DMS 273 treated with DMSO at 0.1 percent for 48 hours (cell line): ENCODE results near the gene ASB5.
"Not testable (repeated sequence)": the region's sequence is repeated elsewhere in the genome, so short reads cannot be mapped to it uniquely, and the experiment has no call there.

Source experiments
- DNase-seq: peaks from one replicate; lab custom pipeline; 2025; lab: John Stamatoyannopoulos, UW

The ASB5 gene, protein sequence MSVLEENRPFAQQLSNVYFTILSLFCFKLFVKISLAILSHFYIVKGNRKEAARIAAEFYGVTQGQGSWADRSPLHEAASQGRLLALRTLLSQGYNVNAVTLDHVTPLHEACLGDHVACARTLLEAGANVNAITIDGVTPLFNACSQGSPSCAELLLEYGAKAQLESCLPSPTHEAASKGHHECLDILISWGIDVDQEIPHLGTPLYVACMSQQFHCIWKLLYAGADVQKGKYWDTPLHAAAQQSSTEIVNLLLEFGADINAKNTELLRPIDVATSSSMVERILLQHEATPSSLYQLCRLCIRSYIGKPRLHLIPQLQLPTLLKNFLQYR

GRCh38 chr4:176268963-176269362 is at the start of gene ASB5:
Gene ASB5 (minus strand): TSS chr4:176269222. CDS start chr4:176269108, 114 bp downstream.
- no peak for DNase-seq

GRCh38 chr4:176313596-176314336 is 44.7 kb upstream of the ASB5 start:
- DNase-seq: no peak

DNA sequence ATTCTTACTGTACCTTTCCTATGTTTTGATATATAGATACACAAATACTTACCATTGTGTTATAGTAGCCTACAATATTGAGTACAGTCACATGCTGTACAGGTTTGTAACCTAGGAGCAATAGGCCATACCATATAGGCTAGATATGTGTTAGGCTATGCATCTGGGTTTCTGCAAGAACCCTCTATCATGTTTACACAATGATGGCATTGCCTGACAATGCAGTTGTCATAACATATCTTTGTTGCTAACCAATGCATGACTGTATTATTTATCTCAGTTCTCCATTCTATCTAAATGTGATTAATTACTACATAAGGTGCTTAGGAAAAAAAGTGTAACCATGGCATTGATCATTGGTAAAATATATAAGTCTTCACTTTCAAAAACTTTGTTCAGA is 40.8 kb upstream of the ASB5 start:
- no peak for DNase-seq

- no peak for DNase-seq
Observed at GRCh38 chr4:176309046-176309445, 40.0 kb upstream of the ASB5 start.

DNA sequence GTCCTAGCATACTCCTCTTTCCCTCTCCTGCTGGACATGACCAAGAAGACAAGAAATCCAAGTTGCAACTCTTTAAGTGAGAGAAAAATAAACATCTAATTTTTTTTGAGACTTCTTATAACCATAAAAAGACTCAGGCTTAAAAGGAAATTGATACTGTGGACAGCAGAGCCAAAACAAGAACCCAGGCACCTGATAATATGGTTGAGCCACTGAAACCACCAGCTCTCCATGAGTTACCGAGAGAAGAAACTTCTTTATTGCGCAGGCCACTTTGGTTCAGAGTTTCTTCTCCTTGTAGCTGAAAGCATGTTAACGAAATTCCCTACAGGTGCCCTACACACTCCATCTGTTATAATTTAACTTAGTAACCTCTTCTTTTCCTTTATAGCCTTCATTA is 39.4 kb upstream of the ASB5 start:
- no peak for DNase-seq

DNA sequence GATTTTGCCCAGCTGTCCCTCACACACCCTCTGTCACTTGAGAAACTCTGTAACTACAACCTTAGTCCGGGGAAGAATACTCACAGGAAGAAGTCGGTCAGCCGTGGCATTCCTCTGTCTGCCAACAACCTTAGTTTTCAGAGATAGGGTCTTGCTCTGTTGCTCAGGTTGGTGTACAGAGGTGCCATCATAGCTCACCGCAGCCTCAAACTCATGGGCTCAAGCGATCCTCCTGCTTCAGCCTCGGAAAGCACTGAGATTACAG is 38.6 kb upstream of the ASB5 start:
- no peak for DNase-seq

DNA sequence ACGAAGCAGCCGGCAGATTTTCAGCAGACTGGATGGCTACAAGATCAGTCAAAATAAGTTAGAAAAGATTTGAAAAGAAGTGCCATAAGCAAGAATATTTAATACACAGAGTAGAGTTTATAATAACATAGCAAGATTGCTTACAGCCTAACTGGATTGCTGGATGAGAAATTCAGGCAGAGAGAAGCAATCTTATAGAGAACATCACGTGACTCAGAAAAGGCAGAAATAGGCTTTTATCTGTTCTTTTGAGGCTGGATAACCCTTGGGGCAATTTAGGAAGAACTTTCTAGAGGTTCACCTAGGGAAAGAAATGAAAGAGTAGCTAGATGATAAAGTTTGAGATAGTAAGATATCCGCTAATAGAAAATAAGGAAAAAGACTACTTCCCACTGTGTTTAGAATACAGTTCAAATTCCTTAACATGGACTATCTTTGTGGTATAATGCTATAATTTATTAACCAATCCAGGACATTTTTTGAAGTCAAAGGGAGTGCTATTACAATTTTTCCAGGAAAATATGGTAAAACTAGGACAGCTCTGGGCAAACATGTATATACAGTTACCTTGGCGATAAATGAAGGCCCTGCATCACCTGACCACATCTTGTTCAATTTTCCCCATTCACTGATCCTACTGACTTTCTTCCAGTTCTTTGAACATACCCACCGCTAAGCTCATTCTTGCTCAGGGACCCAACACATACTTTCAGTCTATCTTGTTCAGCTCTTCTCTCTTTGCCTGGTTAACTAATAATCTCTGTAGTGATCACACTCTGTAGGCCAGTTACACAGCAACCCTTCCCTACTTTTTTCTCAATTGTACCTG is 38.0 kb upstream of the ASB5 start:
- DNase-seq: no peak

DNA sequence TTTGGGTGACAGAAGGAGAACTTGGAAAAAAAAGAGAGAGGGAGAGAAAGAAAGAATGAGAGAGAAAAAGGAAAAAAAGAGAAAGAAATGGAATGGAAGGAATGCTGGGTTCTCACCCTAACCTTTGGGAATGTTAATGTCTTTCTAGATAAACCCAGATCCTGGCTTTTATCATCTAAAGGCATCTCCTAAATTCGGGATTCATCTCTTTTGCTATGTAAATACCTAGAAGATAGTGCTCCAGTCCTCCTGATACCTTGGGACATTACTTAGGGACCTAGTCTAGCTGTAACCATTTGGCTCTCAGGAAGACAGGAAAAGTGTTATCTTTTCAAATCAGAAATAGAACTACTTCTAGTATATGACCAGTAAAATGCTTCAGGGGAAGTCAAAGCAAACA is 34.9 kb upstream of the ASB5 start:
- DNase-seq: no peak

DNA sequence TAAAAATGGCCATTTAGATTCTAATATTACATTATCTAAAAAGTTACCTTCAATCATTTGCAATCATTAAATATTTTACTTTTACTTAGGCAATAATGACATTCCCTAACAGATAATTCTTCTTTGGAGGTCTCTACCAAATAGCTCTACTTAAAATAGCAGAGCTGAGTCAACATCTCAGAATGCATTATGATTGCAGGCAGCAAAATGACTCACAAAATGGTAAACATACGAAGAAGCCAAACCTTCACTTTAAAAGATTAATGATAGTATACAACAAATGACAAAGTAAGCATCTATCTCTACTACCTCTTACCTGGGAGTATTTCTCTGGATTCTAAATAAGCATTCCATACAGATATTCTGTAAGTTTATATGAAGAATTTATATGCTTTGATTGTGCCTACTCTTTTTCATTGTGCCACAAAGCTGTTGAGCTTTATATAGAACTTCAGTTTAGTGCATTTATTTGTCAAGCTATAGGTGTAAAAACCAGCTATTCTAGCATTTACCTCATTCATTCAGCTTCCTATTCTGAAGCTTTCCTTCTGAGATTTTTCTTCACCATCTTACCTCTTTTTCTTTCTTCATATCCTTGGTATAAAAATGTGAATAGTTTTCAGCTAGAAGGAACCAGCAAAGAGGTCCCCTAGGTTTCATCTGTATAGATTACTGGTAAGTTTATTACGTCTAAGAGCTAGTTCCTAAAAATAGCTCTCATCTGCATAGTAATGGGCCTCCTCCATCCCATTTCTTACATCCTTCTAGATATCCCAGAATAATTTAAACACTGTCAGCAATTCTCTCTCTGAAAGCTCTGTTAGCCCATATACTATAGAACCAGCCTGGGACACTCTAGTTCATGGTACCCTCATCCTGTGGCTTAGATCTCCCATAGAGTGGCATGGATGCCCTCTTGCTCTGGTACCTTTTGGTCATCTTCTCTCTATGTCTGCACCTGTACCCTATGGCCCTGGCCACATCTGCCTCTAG is 33.6 kb upstream of the ASB5 start:
- DNase-seq: no peak

GRCh38 chr4:176300565-176300964 is 31.5 kb upstream of the ASB5 start:
- no peak for DNase-seq

GRCh38 chr4:176300036-176300435 is 31.0 kb upstream of the ASB5 start:
- no peak for DNase-seq

DNA sequence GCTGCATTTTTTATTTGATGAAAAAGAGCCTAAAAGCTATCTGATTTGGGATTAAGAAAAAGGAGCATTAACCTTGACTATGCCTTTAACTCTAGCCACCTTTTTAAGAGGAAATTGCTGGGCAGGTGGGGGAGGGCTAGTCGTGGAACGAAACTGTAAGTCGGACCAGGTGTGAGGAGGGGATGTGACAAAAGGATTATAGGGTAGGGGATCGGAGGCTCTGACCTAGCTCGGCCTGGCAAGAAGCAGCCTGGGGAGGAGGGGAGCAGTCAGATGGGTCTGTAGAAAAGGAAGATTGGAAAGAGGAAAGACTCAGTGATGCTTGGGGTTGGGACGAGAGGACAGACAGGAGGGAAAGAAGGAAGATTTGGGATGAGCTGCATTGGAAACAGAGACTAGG is 29.6 kb upstream of the ASB5 start:
- no peak for DNase-seq

GRCh38 chr4:176295907-176296306 is 26.9 kb upstream of the ASB5 start:
- not testable (repeated sequence) for DNase-seq

DNA sequence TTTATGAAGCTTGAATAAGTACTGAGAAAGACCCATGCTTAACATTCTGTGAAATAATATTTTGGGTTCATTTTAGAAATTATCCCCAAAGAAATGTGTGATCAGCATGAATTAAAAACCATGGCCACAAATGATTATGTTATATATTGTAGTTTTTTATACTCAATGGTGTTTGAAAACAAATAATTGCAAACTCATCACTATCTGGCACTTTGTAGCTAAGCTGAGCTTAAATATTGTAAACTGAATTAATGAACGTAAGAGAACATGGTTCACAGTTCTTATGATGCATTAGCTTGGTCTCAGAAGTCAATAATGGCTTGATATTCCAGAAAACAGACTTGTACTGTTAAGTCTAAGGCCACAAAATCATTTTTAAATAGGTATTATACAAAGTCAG is 24.6 kb upstream of the ASB5 start:
- DNase-seq: no peak

- DNase-seq: no peak
Observed at GRCh38 chr4:176292920-176293319, 23.9 kb upstream of the ASB5 start.

DNA sequence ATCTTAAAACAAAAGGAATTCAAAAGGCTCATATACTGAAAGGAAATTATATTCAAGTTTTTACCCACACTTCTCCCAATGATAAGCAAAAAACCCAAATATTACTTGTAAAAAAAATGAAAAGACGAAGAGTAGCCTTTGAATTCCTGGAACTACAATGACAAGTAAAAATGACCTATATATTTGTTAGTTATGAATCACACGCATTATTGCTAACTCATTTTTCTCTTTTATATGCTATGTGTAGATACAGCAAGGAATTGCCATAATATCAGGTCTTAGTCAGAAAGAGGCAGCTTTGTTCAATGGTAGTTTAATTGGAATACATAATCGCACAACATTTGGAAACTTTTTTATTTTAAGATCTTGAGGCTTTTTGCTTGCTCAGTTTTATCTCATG is 22.7 kb upstream of the ASB5 start:
- DNase-seq: no peak

DNA sequence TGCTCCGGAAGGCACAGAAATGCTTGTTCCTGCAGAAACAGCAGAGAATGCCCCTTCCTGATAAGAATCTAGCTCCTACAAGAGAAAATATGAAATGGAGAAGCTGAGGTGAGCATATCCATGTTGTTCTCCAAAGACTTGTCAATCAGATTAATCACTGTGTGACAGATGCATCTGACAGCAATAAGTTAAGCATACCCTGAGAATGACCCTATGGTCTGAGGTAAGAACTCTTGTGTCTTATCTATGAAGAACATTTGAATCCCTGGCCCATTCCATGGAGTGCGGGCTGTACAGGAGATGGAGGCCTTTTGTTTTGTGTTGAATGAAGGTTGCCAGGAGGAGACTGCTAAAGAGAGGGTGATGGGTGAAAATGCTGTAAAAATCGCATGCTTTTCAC is 21.5 kb upstream of the ASB5 start:
- DNase-seq: no peak

- DNase-seq: no peak
Observed at GRCh38 chr4:176289561-176289960, 20.5 kb upstream of the ASB5 start.

DNA sequence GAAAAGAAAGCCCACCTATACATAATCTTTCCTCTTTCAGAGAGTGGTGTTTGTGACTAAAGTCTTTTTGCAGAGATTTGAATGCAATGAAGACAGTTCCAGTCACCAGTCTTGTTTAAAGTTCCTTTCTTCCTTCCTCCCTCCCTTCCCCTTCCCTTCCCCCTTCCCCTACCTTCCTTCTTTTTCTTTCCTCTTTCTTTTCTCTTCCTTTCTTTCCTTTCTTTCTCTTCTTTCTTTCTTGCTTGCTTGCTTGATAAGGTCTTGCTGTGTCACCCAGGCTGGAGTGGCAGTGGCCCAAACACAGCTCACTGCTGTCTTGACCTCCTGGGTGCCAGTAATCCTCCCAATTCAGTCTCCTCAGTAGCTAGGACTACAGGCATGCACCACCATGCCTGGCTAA is 19.0 kb upstream of the ASB5 start:
- no peak for DNase-seq

DNA sequence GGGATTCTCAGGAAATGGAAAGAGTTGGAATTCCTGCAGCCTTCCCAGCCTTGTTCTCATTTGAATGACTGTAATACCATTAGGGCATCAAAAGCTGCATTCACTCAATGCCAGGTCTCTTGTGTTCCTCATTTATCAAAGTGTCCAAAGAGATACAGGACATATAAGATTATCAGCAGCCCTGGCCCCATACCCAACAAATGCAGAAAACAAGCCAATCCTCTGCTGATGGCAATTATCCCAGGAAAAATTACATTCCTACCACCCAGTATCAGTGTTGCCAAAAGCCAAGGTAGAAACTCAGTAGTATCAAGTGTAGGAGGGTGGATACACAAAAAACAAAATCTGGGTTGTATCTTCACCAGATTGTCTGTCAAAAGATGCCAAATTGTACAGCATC is 18.5 kb upstream of the ASB5 start:
- DNase-seq: no peak

DNA sequence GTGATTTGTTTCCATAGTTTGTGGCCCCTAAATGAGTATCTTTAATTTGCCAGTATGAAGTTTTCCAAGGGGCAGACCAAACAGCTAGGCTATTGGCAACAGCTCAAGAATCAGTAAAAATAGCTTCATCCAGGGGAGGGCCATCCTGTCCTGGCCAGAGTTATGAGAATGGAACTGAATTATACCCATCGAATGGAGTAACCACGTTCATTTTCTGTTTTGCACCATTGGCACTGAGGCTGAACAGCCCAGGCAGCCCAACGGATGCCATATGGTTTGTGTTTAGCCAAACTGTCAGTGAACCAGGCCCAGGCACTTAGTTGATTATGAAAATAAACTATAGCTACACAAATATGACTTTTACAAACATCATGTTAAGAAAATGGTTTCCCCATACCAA is 17.7 kb upstream of the ASB5 start:
- DNase-seq: no peak

DNA sequence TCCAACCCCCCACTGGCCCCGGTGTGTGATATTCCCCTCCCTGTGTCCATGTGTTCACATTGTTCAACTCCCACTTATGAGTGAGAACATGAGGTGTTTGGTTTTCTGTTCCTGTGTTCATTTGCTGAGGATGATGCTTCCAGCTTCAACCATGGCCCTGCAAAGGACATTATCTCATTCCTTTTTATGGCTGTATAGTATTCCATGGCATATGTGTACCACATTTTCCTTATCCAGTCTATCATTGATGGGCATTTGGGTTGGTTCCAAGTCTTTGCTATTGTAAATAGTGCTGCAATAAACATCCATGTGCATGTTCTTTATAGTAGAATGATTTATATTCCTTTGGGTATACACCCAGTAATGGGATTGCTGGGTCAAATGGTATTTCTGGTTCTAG is 10.5 kb upstream of the ASB5 start:
- not testable (repeated sequence) for DNase-seq
